Skeletal muscle tissue (tissue), 4 donors: Measurements from ENCODE around the gene DCAF4. TPM values are rescaled to one million over a fixed set of nuclear protein-coding genes. Genes with fewer than 3 reads are reported as not detected.

ENCODE experiments used
- H3K27ac ChIP-seq: one replicate; pipeline ENCODE4 v1.7.0; 2013; ENCODE audit warnings: mild to moderate bottlenecking, low read depth, low read length, inconsistent platforms
- H3K27me3 ChIP-seq, 3 donors: one replicate each; pipeline ENCODE4 v1.7.0; 2013; ENCODE audit warnings: low read length in 3 of 3; ENCODE audit not compliant: control insufficient read depth in 3 of 3, insufficient read depth in 3 of 3
- H3K36me3 ChIP-seq, 3 donors: one replicate each; pipeline ENCODE4 v1.7.0; 2013; ENCODE audit warnings: low read length in 3 of 3; ENCODE audit not compliant: control insufficient read depth in 3 of 3, insufficient read depth in 3 of 3
- H3K4me1 ChIP-seq, 3 donors: one replicate each; pipeline ENCODE4 v1.7.0; 2013; ENCODE audit warnings: low read length in 3 of 3, mild to moderate bottlenecking in 3 of 3; ENCODE audit not compliant: control insufficient read depth in 3 of 3, insufficient read depth in 3 of 3
- H3K4me3 ChIP-seq, 3 donors: one replicate each; pipeline ENCODE4 v1.7.0; 2013; ENCODE audit warnings: low read length in 3 of 3
- H3K9ac ChIP-seq, 3 donors: one replicate each; pipeline ENCODE4 v1.7.0; 2013; ENCODE audit warnings: low read length in 3 of 3, mild to moderate bottlenecking in 3 of 3, moderate library complexity in 2 of 3, low read depth in 1 of 3
- H3K9me3 ChIP-seq, 3 donors: one replicate each; pipeline ENCODE4 v1.7.0; 2013; ENCODE audit warnings: low read length in 3 of 3; ENCODE audit not compliant: control insufficient read depth in 3 of 3
- total RNA-seq: library from RNA; depleted of rRNA; stranded (reverse); fragments of >200 nt; gene quantifications from one replicate; pipeline ENCODE4 v1.2.3, GENCODE V29; 2014
- donor health status: Osteomylitis.

DCAF4 gene
- total RNA-seq, 1 donor from 2014 or later, result 11.5 TPM

DNA sequence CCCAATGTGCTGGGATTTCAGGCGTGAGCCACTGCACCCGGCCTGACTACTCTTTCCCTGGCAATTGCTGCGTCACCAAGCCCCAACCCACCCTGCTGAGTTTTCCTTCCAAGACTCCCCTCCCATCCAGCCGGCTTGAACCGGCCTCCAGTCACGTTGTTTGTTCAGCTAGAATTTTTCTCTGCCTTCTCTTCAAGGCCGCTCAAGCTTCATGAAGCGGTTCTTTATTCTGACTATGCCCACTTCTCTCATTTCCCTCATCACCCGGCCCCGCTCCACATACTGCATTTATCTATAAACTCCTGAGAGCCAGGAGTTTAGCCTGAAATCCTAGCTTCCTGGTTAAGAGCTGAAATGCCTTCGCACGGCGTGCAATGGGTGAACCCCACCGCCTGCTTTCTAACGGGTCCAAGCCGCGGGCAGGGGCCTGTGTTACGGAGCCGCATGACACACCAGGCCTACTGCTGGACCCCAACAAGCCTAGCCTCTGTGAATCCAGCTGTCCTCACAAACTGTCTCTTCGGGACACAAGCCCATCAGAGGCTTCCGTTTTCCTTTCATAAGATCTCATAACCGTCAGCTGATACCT is 999 bp upstream of the DCAF4 start:
- Histone ChIP-seq H3K27ac (no peak overlapping the region), H3K9me3 (no peaks in the 10 kb centered on the region), H3K4me3 (peak overlapping the region; percentile 82 to 98 (median 90)), H3K27me3 (no peaks in the 10 kb centered on the region), H3K4me1 (peaks cover 3 to 11% (median 9%) of the 10 kb centered on the region in 3 donors), H3K9ac (peak overlapping the region; percentile 56 to 85 (median 59)), H3K36me3 (peaks cover 0 to 3% (median 0%) of the 10 kb centered on the region in 3 donors)

GRCh38 chr14:72925815-72926291 is 411 bp upstream of the DCAF4 start:
- Histone ChIP-seq H3K4me1 (peaks cover 3 to 11% (median 9%) of the 10 kb centered on the region in 3 donors), H3K9ac (peak overlapping the region; percentile 56 to 85 (median 59)), H3K36me3 (peaks cover 0 to 3% (median 0%) of the 10 kb centered on the region in 3 donors), H3K27me3 (no peaks in the 10 kb centered on the region), H3K9me3 (no peaks in the 10 kb centered on the region), H3K4me3 (peak overlapping the region; percentile 82 to 98 (median 90)), H3K27ac (peak overlapping the region; percentile 7)

DNA sequence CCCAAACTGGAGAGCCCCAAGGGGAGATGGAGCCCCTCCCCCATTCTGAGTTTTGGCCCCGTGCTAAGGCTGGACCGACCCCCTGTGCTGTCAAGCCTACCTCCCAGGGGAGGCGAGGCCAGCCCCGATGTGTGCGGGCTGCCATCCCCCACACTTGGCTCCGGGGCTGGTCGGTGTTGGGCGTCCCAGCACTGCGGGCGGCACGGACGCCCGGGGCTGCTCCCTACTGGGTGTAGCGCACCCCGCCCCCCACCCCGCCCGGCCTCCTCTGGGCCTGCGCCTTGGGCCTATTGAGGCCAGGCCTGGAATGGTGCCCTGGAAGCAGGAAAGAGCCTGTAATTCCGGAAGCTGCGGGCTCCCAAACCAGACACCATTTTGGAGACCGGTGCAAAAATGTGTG is 2.6 kb downstream of the DCAF4 start:
- no peak overlapping the region for H3K4me3 ChIP-seq
- H3K4me1 ChIP-seq, result peaks cover 3 to 11% (median 9%) of the 10 kb centered on the region in 3 donors
- peaks cover 0 to 3% (median 0%) of the 10 kb centered on the region in 3 donors for H3K36me3 ChIP-seq
- H3K27ac ChIP-seq, result no peak overlapping the region
- no peaks in the 10 kb centered on the region for H3K9me3 ChIP-seq
- no peak overlapping the region for H3K9ac ChIP-seq
- no peaks in the 10 kb centered on the region for H3K27me3 ChIP-seq

GRCh38 chr14:72929316-72930080 is 3.2 kb downstream of the DCAF4 start:
- Histone ChIP-seq H3K4me1 (peaks cover 3 to 11% (median 9%) of the 10 kb centered on the region in 3 donors), H3K9ac (no peak overlapping the region), H3K27ac (no peak overlapping the region), H3K4me3 (no peak overlapping the region), H3K27me3 (no peaks in the 10 kb centered on the region), H3K9me3 (no peaks in the 10 kb centered on the region), H3K36me3 (peaks cover 0 to 3% (median 0%) of the 10 kb centered on the region in 3 donors)

- Histone ChIP-seq H3K36me3 (peaks cover 0 to 3% (median under 1%) of the 10 kb centered on the region in 3 donors), H3K4me1 (no peaks in the 10 kb centered on the region), H3K9me3 (no peaks in the 10 kb centered on the region), H3K9ac (no peak overlapping the region), H3K27me3 (no peaks in the 10 kb centered on the region), H3K4me3 (no peak overlapping the region), H3K27ac (no peak overlapping the region)
Measured at GRCh38 chr14:72932893-72933292, 6.6 kb downstream of the DCAF4 start.

DNA sequence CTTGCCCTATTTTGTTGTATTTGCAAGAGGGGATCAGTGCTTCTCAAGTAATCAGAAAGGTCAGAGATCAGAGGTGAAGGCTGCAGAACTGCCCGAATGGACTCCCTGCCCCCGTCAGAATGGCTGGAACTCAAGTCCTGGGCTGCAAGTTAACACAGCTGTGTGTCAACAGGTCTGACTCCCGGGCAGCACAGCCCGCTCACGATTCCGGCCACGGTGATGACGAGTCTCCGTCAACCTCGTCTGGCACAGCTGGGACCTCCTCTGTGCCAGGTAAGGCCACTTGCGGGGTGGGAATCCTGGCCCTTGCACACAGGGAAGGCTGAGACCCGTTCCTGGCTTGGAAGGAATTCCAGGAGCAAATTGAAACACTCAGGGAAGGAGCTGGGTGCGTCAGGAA is 13.4 kb downstream of the DCAF4 start:
- peaks cover 41 to 47% (median 44%) of the 10 kb centered on the region in 3 donors for H3K36me3 ChIP-seq

GRCh38 chr14:72941286-72941985 is 15.2 kb downstream of the DCAF4 start:
- no peak overlapping the region for H3K4me3 ChIP-seq
- no peak overlapping the region for H3K9ac ChIP-seq
- H3K4me1 ChIP-seq, result no peaks in the 10 kb centered on the region
- no peaks in the 10 kb centered on the region for H3K9me3 ChIP-seq
- H3K27ac ChIP-seq, result no peak overlapping the region
- no peaks in the 10 kb centered on the region for H3K27me3 ChIP-seq
- H3K36me3 ChIP-seq, result peaks cover 46 to 54% (median 46%) of the 10 kb centered on the region in 3 donors

More for the DNA sequence above, 13.4 kb downstream of the DCAF4 start:
- Histone ChIP-seq H3K4me1 (no peaks in the 10 kb centered on the region), H3K4me3 (no peak overlapping the region), H3K9me3 (no peaks in the 10 kb centered on the region), H3K27me3 (no peaks in the 10 kb centered on the region), H3K9ac (no peak overlapping the region), H3K27ac (no peak overlapping the region)

GRCh38 chr14:72942934-72943333 is 16.7 kb downstream of the DCAF4 start:
- Histone ChIP-seq H3K4me3 (no peak overlapping the region), H3K4me1 (no peaks in the 10 kb centered on the region), H3K9me3 (no peaks in the 10 kb centered on the region), H3K9ac (no peak overlapping the region), H3K27ac (no peak overlapping the region), H3K27me3 (no peaks in the 10 kb centered on the region), H3K36me3 (peaks cover 48 to 63% (median 54%) of the 10 kb centered on the region in 3 donors)

- Histone ChIP-seq H3K9me3 (no peaks in the 10 kb centered on the region), H3K4me1 (no peaks in the 10 kb centered on the region), H3K27ac (no peak overlapping the region), H3K4me3 (no peak overlapping the region), H3K9ac (no peak overlapping the region), H3K27me3 (no peaks in the 10 kb centered on the region), H3K36me3 (peaks cover 40 to 55% (median 47%) of the 10 kb centered on the region in 3 donors)
Measured at GRCh38 chr14:72943876-72944430, 17.7 kb downstream of the DCAF4 start.
